K562 (cell line): ENCODE results near the gene ELOF1. TPM values are rescaled to one million over a fixed set of nuclear protein-coding genes. Genes with fewer than 3 reads are reported as not detected.

Experiments used
- EGR1 ChIP-seq: fragments of 450-650 bp; conservative IDR thresholded peaks from 2 replicates; pipeline ENCODE4 v1.6.1; 2017; ENCODE audit warnings: mild to moderate bottlenecking
- HCFC1 ChIP-seq: IDR thresholded peaks from 2 replicates; pipeline ENCODE4 v1.6.1; 2012; ENCODE audit warnings: low read depth, low read length, improper control_type of control experiment
- HDAC2 ChIP-seq: fragments of 450-650 bp; IDR thresholded peaks from 2 replicates; pipeline ENCODE4 v1.6.1; 2016; ENCODE audit warnings: mild to moderate bottlenecking
- KDM5B ChIP-seq: fragments of 200-600 bp; sonication (generic); IDR thresholded peaks from 2 replicates; pipeline ENCODE4 v1.6.1; 2012; ENCODE audit warnings: low read depth, mild to moderate bottlenecking, moderate library complexity, low read length, control low read depth, inconsistent platforms; ENCODE audit not compliant: insufficient replicate concordance
- MEIS2 ChIP-seq: fragments of 450-650 bp; IDR thresholded peaks from 2 replicates; pipeline ENCODE4 v1.6.1; 2014; ENCODE audit warnings: mild to moderate bottlenecking; ENCODE audit not compliant: partially characterized antibody
- MYC ChIP-seq, 2 experiments: fragments of 250-450 bp in 1 of 2; sonication (Bioruptor Pico) in 1 of 2; IDR thresholded peaks; 2 replicates each; pipeline versions ENCODE4 v1.5.1 to v1.6.1; 2012 to 2021; ENCODE audit warnings: low read depth in 2 of 2, borderline replicate concordance in 1 of 2, improper control_type of control experiment in 1 of 2, low read length in 1 of 2, mild to moderate bottlenecking in 1 of 2, moderate library complexity in 1 of 2
- NFATC3 ChIP-seq: fragments of 450-650 bp; IDR thresholded peaks from 2 replicates; pipeline ENCODE4 v1.6.1; 2017; ENCODE audit warnings: mild to moderate bottlenecking
- NUFIP1 ChIP-seq: fragments of 450-650 bp; IDR thresholded peaks from 2 replicates; pipeline ENCODE4 v1.6.1; 2018; ENCODE audit not compliant: partially characterized antibody
- REST ChIP-seq, 2 experiments: fragments of 450-650 bp; formaldehyde crosslinking in 1 of 2; IDR thresholded peaks; 2 replicates each; pipeline versions ENCODE4 v1.4.0 to v1.6.1; 2014 to 2020; ENCODE audit warnings: mild to moderate bottlenecking in 2 of 2, borderline replicate concordance in 1 of 2, low read depth in 1 of 2
- SMARCB1 ChIP-seq: IDR thresholded peaks from 2 replicates; pipeline ENCODE4 v1.6.1; 2011; ENCODE audit warnings: improper control_type of control experiment, low read depth; ENCODE audit not compliant: insufficient read length
- SOX6 ChIP-seq: fragments of 450-650 bp; IDR thresholded peaks from 2 replicates; pipeline ENCODE4 v1.6.1; 2014; ENCODE audit warnings: mild to moderate bottlenecking
- ZBTB43 ChIP-seq: sonication (generic); formaldehyde crosslinking; IDR thresholded peaks from 2 replicates; pipeline ENCODE4 v1.8.0; 2023; ENCODE audit warnings: mild to moderate bottlenecking, missing genetic modification reagents
- ZFP91 ChIP-seq: sonication (generic); formaldehyde crosslinking; IDR thresholded peaks from 2 replicates; pipeline ENCODE4 v1.8.0; 2022; ENCODE audit warnings: mild to moderate bottlenecking, missing genetic modification reagents
- ZFPM2 ChIP-seq: fragments of 250-450 bp; sonication (Bioruptor Pico); IDR thresholded peaks from 2 replicates; pipeline ENCODE4 v1.5.1; 2022; ENCODE audit warnings: mild to moderate bottlenecking
- ZNF146 ChIP-seq: IDR thresholded peaks from one replicate; pipeline ENCODE4 v1.6.1; 2018; ENCODE audit warnings: missing compliant biosample characterization; ENCODE audit not compliant: unreplicated experiment
- ZNF384 ChIP-seq: IDR thresholded peaks from 2 replicates; pipeline ENCODE4 v1.6.1; 2012; ENCODE audit warnings: low read depth, low read length, improper control_type of control experiment
- polyA plus RNA-seq, 8 experiments: library from polyadenylated mRNA; depleted of rRNA in 4 of 8; stranded (reverse) in 5 of 8; unstranded in 3 of 8; fragments of >200 nt; fragmentation: Nextera tagmentation in 2 of 8; fragmentation: Illumina TruSeq in 1 of 8; extraction: Ambion mirVana in 2 of 8; extraction: Trizol in 1 of 8; gene quantifications; 2 replicates each; pipeline versions ENCODE4 v1.2.1 to v1.2.3, GENCODE V29; 2011 to 2014; ENCODE audit warnings: inconsistent platforms in 1 of 8, missing spikeins in 1 of 8
- total RNA-seq, 7 experiments: library from RNA; depleted of rRNA in 6 of 7; stranded (reverse); fragments of >200 nt in 6 of 7; fragmentation: Illumina TruSeq in 2 of 7; extraction: Trizol in 2 of 7; gene quantifications; 2 replicates each; pipeline versions ENCODE4 v1.2.1 to v1.2.3, GENCODE V29; 2011 to 2021; ENCODE audit warnings: low replicate concordance in 1 of 7

ELOF1 gene
- total and polyA plus RNA-seq, 9 of the 15 experiments (the other 6 are each of a cell fraction or from before 2014, with no cell fraction given): 16.7 to 147 (median 74.2) TPM

GRCh38 chr19:11506101-11506555, 52.9 kb downstream of the ELOF1 start (continued):
- TF ChIP-seq REST (IDR thresholded peaks at IDR 0.05; ENCODE audit: borderline replicate concordance): peak; percentile 47
- no peak for TF ChIP-seq REST (CRISPR knock-in tag; IDR thresholded peaks at IDR 0.05; ENCODE audit: low read depth)
- no peak for TF ChIP-seq SMARCB1
- no peak for TF ChIP-seq NFATC3
- TF ChIP-seq ZFP91 (CRISPR knock-in tag): 0 out of 2 replicates have a peak, but pooled peaks have one; percentile 46
- no peak for TF ChIP-seq EGR1
- no peak for TF ChIP-seq MEIS2
- TF ChIP-seq HCFC1: no peak
- TF ChIP-seq NUFIP1: no peak
- TF ChIP-seq MYC (IDR thresholded peaks at IDR 0.05; ENCODE audit: low read depth, low read length): no peak
- 0 out of 2 replicates have a peak, but pooled peaks have one; percentile 50 for TF ChIP-seq MYC (CRISPR knock-in tag; IDR thresholded peaks at IDR 0.05; ENCODE audit: borderline replicate concordance, low read depth)
- TF ChIP-seq ZFPM2 (CRISPR knock-in tag): peak; percentile 76; the same call in 1 of the 2 replicates
- no peak for TF ChIP-seq ZBTB43
- no peak for TF ChIP-seq SOX6
- TF ChIP-seq ZNF384: peak; percentile 40; the same call in 1 of the 2 replicates
- no peak for TF ChIP-seq KDM5B
- 0 out of 2 replicates have a peak, but pooled peaks have one; percentile 53 for TF ChIP-seq HDAC2
- TF ChIP-seq ZNF146 (CRISPR knock-in tag): no peak
